ENCODE measurements around the gene MIB1. TPM values are rescaled to one million over a fixed set of nuclear protein-coding genes. Genes with fewer than 3 reads are reported as not detected.

The MIB1 gene
- total RNA-seq, 1 experiment from 2014 or later = 56.1 TPM

DNA sequence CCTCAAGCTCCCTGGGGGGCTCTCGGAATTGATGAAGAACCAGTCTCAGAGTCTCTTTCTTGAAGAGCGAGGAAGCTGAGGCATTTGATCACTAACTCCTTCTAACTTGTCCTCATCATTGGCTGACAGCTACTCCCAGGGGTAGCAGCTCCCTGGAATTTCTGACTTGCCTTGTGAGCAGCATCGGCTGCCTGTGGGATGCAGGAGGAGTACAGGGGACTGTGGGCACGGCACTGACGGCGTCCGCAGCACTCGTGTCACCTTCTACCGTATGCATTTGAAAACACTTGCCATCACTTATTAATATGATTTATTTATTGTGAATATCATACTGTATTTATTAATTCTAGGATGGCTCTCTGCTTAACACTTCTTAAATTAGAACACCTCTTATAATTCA, 175.0 kb downstream of the MIB1 start:
- H3K4me2 ChIP-seq (ENCODE audit: low read length) = no peak overlapping the region
- TF ChIP-seq JUND (IDR thresholded peaks at IDR 0.05) (no peak), YY1 (IDR thresholded peaks at IDR 0.05; ENCODE audit: extremely low read depth, insufficient replicate concordance, low read depth, low read length) (no peak), POLR2AphosphoS5 (IDR thresholded peaks at IDR 0.05; ENCODE audit: low read depth, low read length) (no peak), ZFX (IDR thresholded peaks at IDR 0.05) (no peak), SIN3A (IDR thresholded peaks at IDR 0.05; ENCODE audit: low read depth) (no peak), POLR2A (IDR thresholded peaks at IDR 0.05; ENCODE audit: borderline replicate concordance, extremely low read depth, insufficient read depth, insufficient read length) (no peak)
- TF ChIP-seq, protein P1, sequence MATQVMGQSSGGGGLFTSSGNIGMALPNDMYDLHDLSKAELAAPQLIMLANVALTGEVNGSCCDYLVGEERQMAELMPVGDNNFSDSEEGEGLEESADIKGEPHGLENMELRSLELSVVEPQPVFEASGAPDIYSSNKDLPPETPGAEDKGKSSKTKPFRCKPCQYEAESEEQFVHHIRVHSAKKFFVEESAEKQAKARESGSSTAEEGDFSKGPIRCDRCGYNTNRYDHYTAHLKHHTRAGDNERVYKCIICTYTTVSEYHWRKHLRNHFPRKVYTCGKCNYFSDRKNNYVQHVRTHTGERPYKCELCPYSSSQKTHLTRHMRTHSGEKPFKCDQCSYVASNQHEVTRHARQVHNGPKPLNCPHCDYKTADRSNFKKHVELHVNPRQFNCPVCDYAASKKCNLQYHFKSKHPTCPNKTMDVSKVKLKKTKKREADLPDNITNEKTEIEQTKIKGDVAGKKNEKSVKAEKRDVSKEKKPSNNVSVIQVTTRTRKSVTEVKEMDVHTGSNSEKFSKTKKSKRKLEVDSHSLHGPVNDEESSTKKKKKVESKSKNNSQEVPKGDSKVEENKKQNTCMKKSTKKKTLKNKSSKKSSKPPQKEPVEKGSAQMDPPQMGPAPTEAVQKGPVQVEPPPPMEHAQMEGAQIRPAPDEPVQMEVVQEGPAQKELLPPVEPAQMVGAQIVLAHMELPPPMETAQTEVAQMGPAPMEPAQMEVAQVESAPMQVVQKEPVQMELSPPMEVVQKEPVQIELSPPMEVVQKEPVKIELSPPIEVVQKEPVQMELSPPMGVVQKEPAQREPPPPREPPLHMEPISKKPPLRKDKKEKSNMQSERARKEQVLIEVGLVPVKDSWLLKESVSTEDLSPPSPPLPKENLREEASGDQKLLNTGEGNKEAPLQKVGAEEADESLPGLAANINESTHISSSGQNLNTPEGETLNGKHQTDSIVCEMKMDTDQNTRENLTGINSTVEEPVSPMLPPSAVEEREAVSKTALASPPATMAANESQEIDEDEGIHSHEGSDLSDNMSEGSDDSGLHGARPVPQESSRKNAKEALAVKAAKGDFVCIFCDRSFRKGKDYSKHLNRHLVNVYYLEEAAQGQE (IDR thresholded peaks at IDR 0.05; ENCODE audit: low read depth) = no peak
- TF ChIP-seq, protein P2, sequence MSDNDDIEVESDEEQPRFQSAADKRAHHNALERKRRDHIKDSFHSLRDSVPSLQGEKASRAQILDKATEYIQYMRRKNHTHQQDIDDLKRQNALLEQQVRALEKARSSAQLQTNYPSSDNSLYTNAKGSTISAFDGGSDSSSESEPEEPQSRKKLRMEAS (IDR thresholded peaks at IDR 0.05) = no peak
- H3K9me3 ChIP-seq (ENCODE audit: control insufficient read depth in 1 of 2, insufficient read depth in 1 of 2, low read depth in 1 of 2, low read length in 2 of 2) = 0 out of 4 replicates have a peak, but pooled peaks cover 0 to 4% of the 10 kb centered on the region in 2 experiments
- RAD21 ChIA-PET (ENCODE audit: low non-redundant PET in 1 of 2, low total read pairs in 2 of 2, uncharacterized antibody in 2 of 2, unreplicated experiment in 2 of 2) = no interaction called here
- no peaks in the 10 kb centered on the region for H3K9me2 ChIP-seq (ENCODE audit: insufficient read depth)
- H2AFZ ChIP-seq (ENCODE audit: low read depth, low read length, poor library complexity, severe bottlenecking) = no peak overlapping the region
- H3K9ac ChIP-seq (ENCODE audit: low read length) = no peak overlapping the region
- no peak overlapping the region for H3K4me3 ChIP-seq (replicated peaks in 1 of 2; ENCODE audit: low read depth in 1 of 2, low read length in 2 of 2)
- intact Hi-C loops (cut with micrococcal nuclease) = loop anchor here (5.0 to 10.0 kb wide), 2 partner anchors 459 to 787 kb away; no protein-coding TSS in a partner anchor
- H3K36me3 ChIP-seq (ENCODE audit: control insufficient read depth in 1 of 2, insufficient read depth in 2 of 2, low read length in 2 of 2) = no peaks in the 10 kb centered on the region
- CTCF ChIA-PET = no interaction called here
- POLR2A ChIA-PET = no interaction called here
- H4K20me1 ChIP-seq (ENCODE audit: insufficient read depth) = no peaks in the 10 kb centered on the region
- no peak overlapping the region for H3K27ac ChIP-seq (ENCODE audit: low read depth, low read length)
- ATAC-seq = no peak
- no TSS peak for BruUV-seq (replicated peaks)
- no peaks in the 10 kb centered on the region for H3K27me3 ChIP-seq (ENCODE audit: insufficient read depth, low read length)
- no peaks in the 10 kb centered on the region for H3K4me1 ChIP-seq (ENCODE audit: control insufficient read depth in 1 of 2, insufficient read depth in 2 of 2, low read length in 2 of 2)
- DNase-seq (ENCODE audit: low read depth, low spot score) = no peak
- H3K79me2 ChIP-seq (ENCODE audit: insufficient read depth, low read length) = no peaks in the 10 kb centered on the region

Data from HCT116 (cell line).